Subcutaneous abdominal adipose tissue (tissue), 5 donors: ENCODE data around the gene MBD3L4.
A peak's percentile ranks its signal among the peaks of the same experiment; 100 is the strongest.
"Not testable (repeated sequence)": the region's sequence is repeated elsewhere in the genome, so short reads cannot be mapped to it uniquely, and the experiment has no call there.

Experiments
- H3K27ac ChIP-seq: one replicate; pipeline ENCODE4 v1.7.0; 2013; ENCODE audit warnings: low read depth, mild to moderate bottlenecking, inconsistent platforms, low read length, moderate library complexity
- H3K27me3 ChIP-seq, 5 donors: one replicate each; pipeline ENCODE4 v1.7.0; 2013; ENCODE audit warnings: low read length in 5 of 5, inconsistent platforms in 1 of 5; ENCODE audit not compliant: control insufficient read depth in 5 of 5, insufficient read depth in 4 of 5
- H3K36me3 ChIP-seq, 5 donors: one replicate each; pipeline ENCODE4 v1.7.0; 2013; ENCODE audit warnings: low read length in 5 of 5; ENCODE audit not compliant: control insufficient read depth in 5 of 5, insufficient read depth in 5 of 5
- H3K4me1 ChIP-seq, 5 donors: one replicate each; pipeline ENCODE4 v1.7.0; 2013; ENCODE audit warnings: low read length in 5 of 5, mild to moderate bottlenecking in 3 of 5, moderate library complexity in 1 of 5; ENCODE audit not compliant: control insufficient read depth in 5 of 5, insufficient read depth in 5 of 5
- H3K4me3 ChIP-seq, 5 donors: one replicate each; pipeline ENCODE4 v1.7.0; 2013; ENCODE audit warnings: low read length in 5 of 5, low read depth in 1 of 5
- H3K9ac ChIP-seq, 5 donors: one replicate each; pipeline ENCODE4 v1.7.0; 2013; ENCODE audit warnings: low read length in 5 of 5, mild to moderate bottlenecking in 4 of 5, moderate library complexity in 3 of 5
- H3K9me3 ChIP-seq, 5 donors: one replicate each; pipeline ENCODE4 v1.7.0; 2013; ENCODE audit warnings: low read length in 5 of 5; ENCODE audit not compliant: control insufficient read depth in 5 of 5
- donor health status: healthy.
- donor health status: healthy.
- donor health status: healthy.
- donor health status: healthy.
- donor health status: healthy.

Gene MBD3L4

GRCh38 chr19:7040079-7040478 is at the start of gene MBD3L4:
TSS of gene MBD3L4 (minus strand) at chr19:7040179. CDS start at chr19:7040144, 35 bp downstream.
- not testable (repeated sequence) for H3K27ac ChIP-seq, H3K9me3 ChIP-seq, H3K9ac ChIP-seq, H3K27me3 ChIP-seq, H3K36me3 ChIP-seq, H3K4me1 ChIP-seq, H3K4me3 ChIP-seq

GRCh38 chr19:7088999-7089398 is 49.0 kb upstream of the MBD3L4 start:
- Histone ChIP-seq H3K4me3 (peak overlapping the region in 4 of 5 donors; percentile 11 to 46 (median 26)), H3K9ac (no peak overlapping the region), H3K4me1 (no peaks in the 10 kb centered on the region), H3K27ac (no peak overlapping the region), H3K9me3 (peaks cover 39 to 85% (median 69%) of the 10 kb centered on the region in 5 donors), H3K27me3 (no peaks in the 10 kb centered on the region), H3K36me3 (peaks cover 4 to 13% (median 9%) of the 10 kb centered on the region in 5 donors)

GRCh38 chr19:7083076-7083956 is 43.3 kb upstream of the MBD3L4 start:
- Histone ChIP-seq H3K4me1 (peaks cover 0 to 3% (median 0%) of the 10 kb centered on the region in 5 donors), H3K27ac (no peak overlapping the region), H3K4me3 (peak overlapping the region; percentile 18 to 56 (median 52)), H3K36me3 (peaks cover 59 to 64% (median 59%) of the 10 kb centered on the region in 5 donors), H3K9ac (peak overlapping the region in 1 of 5 donors; percentile 0), H3K9me3 (peaks cover 80 to 97% (median 93%) of the 10 kb centered on the region in 5 donors), H3K27me3 (no peaks in the 10 kb centered on the region)

- H3K36me3 ChIP-seq = peaks cover 50 to 100% (median 91%) of the 10 kb centered on the region in 5 donors
- no peak overlapping the region for H3K27ac ChIP-seq
- H3K9me3 ChIP-seq = peaks cover 60 to 77% (median 72%) of the 10 kb centered on the region in 5 donors
Observed at GRCh38 chr19:7078008-7078407, 38.0 kb upstream of the MBD3L4 start.

GRCh38 chr19:7076151-7076550 is 36.2 kb upstream of the MBD3L4 start:
- H3K9me3 ChIP-seq = peaks cover 43 to 59% (median 54%) of the 10 kb centered on the region in 5 donors
- peaks cover 34 to 94% (median 85%) of the 10 kb centered on the region in 5 donors for H3K36me3 ChIP-seq
- peak overlapping the region in 2 of 5 donors; percentile 5 to 35 for H3K4me3 ChIP-seq
- no peaks in the 10 kb centered on the region for H3K4me1 ChIP-seq
- no peak overlapping the region for H3K27ac ChIP-seq
- no peak overlapping the region for H3K9ac ChIP-seq
- no peaks in the 10 kb centered on the region for H3K27me3 ChIP-seq

More at GRCh38 chr19:7078008-7078407, 38.0 kb upstream of the MBD3L4 start:
- Histone ChIP-seq H3K4me1 (peaks cover 0 to 2% (median 0%) of the 10 kb centered on the region in 5 donors), H3K9ac (no peak overlapping the region), H3K27me3 (no peaks in the 10 kb centered on the region), H3K4me3 (peak overlapping the region in 4 of 5 donors; percentile 22 to 56 (median 44))

GRCh38 chr19:7074705-7075282 is 34.8 kb upstream of the MBD3L4 start:
- Histone ChIP-seq H3K9me3 (peaks cover 31 to 45% (median 41%) of the 10 kb centered on the region in 5 donors), H3K36me3 (peaks cover 23 to 81% (median 71%) of the 10 kb centered on the region in 5 donors), H3K4me1 (peaks cover 0 to 12% (median 9%) of the 10 kb centered on the region in 5 donors), H3K9ac (no peak overlapping the region), H3K27me3 (no peaks in the 10 kb centered on the region), H3K4me3 (peak overlapping the region in 1 of 5 donors; percentile 14), H3K27ac (no peak overlapping the region)

- peaks cover 0 to 17% (median 13%) of the 10 kb centered on the region in 5 donors for H3K4me1 ChIP-seq
- H3K27me3 ChIP-seq = no peaks in the 10 kb centered on the region
- no peak overlapping the region for H3K9ac ChIP-seq
- no peak overlapping the region for H3K27ac ChIP-seq
- H3K36me3 ChIP-seq = peaks cover 7 to 59% (median 52%) of the 10 kb centered on the region in 5 donors
- peaks cover 14 to 25% (median 25%) of the 10 kb centered on the region in 5 donors for H3K9me3 ChIP-seq
- no peak overlapping the region for H3K4me3 ChIP-seq
Observed at GRCh38 chr19:7072541-7072940, 32.6 kb upstream of the MBD3L4 start.

GRCh38 chr19:7069904-7070226 is 29.9 kb upstream of the MBD3L4 start:
- Histone ChIP-seq H3K27ac (peak overlapping the region; percentile 57), H3K9me3 (peaks cover 0 to 3% (median 0%) of the 10 kb centered on the region in 5 donors), H3K9ac (peak overlapping the region; percentile 73 to 88 (median 86)), H3K4me1 (peaks cover 0 to 17% (median 13%) of the 10 kb centered on the region in 5 donors), H3K4me3 (peak overlapping the region; percentile 93 to 98 (median 97)), H3K36me3 (peaks cover 0 to 32% (median 25%) of the 10 kb centered on the region in 5 donors), H3K27me3 (no peaks in the 10 kb centered on the region)

GRCh38 chr19:7069042-7069903 is 29.3 kb upstream of the MBD3L4 start, which contains the start of gene ZNF557:
TSS of gene ZNF557 (plus strand) at chr19:7069703. CDS start at chr19:7075075, 5,372 bp downstream.
- Histone ChIP-seq H3K27me3 (no peaks in the 10 kb centered on the region), H3K36me3 (peaks cover 0 to 26% (median 20%) of the 10 kb centered on the region in 5 donors), H3K9ac (peak within 1 kb of the TSS; percentile 73 to 88 (median 86)), H3K27ac (peak within 1 kb of the TSS; percentile 57), H3K9me3 (peaks cover 0 to 3% (median 0%) of the 10 kb centered on the region in 5 donors), H3K4me3 (peak within 1 kb of the TSS; percentile 93 to 98 (median 97)), H3K4me1 (peaks cover 0 to 17% (median 13%) of the 10 kb centered on the region in 5 donors)
